HCT116 (cell line): ENCODE data around the gene SCG5. TPM values are rescaled to one million over a fixed set of nuclear protein-coding genes. Genes with fewer than 3 reads are reported as not detected.
"Not testable (repeated sequence)": the region's sequence is repeated elsewhere in the genome, so short reads cannot be mapped to it uniquely, and the experiment has no call there.

Experiments
- ATAC-seq: fragments of 200-7000 bp; cut with Tn5 transposase; 2 replicates; pipeline ENCODE4 v1.9.1; 2020; ENCODE audit warnings: mild to moderate bottlenecking, moderate library complexity
- BruUV-seq: library from RNA; stranded (reverse); fragments of 400-500 nt; replicated peaks from 2 replicates; lab custom pipeline; 2021; lab: Mats Ljungman, UMichigan
- CTCF ChIA-PET: fragments of 300-600 bp; sonication (Branson Sonifier 250); formaldehyde crosslinking; loops from one replicate; lab custom pipeline; 2021; ENCODE audit warnings: antibody characterized with exemption; lab: Charles Lee
- POLR2A ChIA-PET: fragments of 300-600, 350-600 bp; sonication (Branson Sonifier 250); formaldehyde crosslinking; loops from one replicate; lab custom pipeline; 2021; ENCODE audit warnings: antibody characterized with exemption; lab: Charles Lee
- RAD21 ChIA-PET, 2 experiments: fragments of 300-600 bp; sonication (Branson Sonifier 250); formaldehyde crosslinking; loops; one replicate each; lab custom pipeline; 2023; ENCODE audit warnings: low total read pairs in 2 of 2; ENCODE audit not compliant: uncharacterized antibody in 2 of 2, unreplicated experiment in 2 of 2, low non-redundant PET in 1 of 2; lab: Charles Lee
- DNase-seq: peaks from one replicate; pipeline ENCODE4 v3.0.0-alpha.2; 2010; ENCODE audit warnings: low read depth, low spot score
- H2AFZ ChIP-seq: fragments of 200-600 bp; shearing (Covaris generic), sonication (generic); 2 replicates; pipeline ENCODE4 v1.6.1; 2017; ENCODE audit warnings: low read depth, mixed run types, mixed read lengths, antibody characterized with exemption, low read length; ENCODE audit not compliant: poor library complexity, severe bottlenecking
- H3K27ac ChIP-seq: 2 replicates; pipeline ENCODE4 v1.5.1; 2012; ENCODE audit warnings: low read depth, low read length
- H3K27me3 ChIP-seq: fragments of 200-600 bp; sonication (generic); 2 replicates; pipeline ENCODE4 v1.6.1; 2016; ENCODE audit warnings: mixed run types, low read length, mixed read lengths; ENCODE audit not compliant: insufficient read depth
- H3K36me3 ChIP-seq, 2 experiments: fragments of 200-500 bp in 1 of 2; fragments of 200-600 bp in 1 of 2; sonication (Bioruptor generic) in 1 of 2; sonication (generic) in 1 of 2; 2 replicates each; pipeline versions ENCODE4 v1.5.1 to v1.6.1; 2014 to 2016; ENCODE audit warnings: low read length in 2 of 2, inconsistent platforms in 1 of 2, mixed read lengths in 1 of 2, mixed run types in 1 of 2; ENCODE audit not compliant: insufficient read depth in 2 of 2, control insufficient read depth in 1 of 2
- H3K4me1 ChIP-seq, 2 experiments: fragments of 200-600 bp in 1 of 2; sonication (generic) in 1 of 2; 2 replicates each; pipeline versions ENCODE4 v1.5.1 to v1.6.1; 2012 to 2017; ENCODE audit warnings: low read length in 2 of 2, inconsistent platforms in 1 of 2, mild to moderate bottlenecking in 1 of 2, mixed read lengths in 1 of 2, mixed run types in 1 of 2, moderate library complexity in 1 of 2; ENCODE audit not compliant: insufficient read depth in 2 of 2, control insufficient read depth in 1 of 2
- H3K4me2 ChIP-seq: fragments of 200-600 bp; sonication (generic); 2 replicates; pipeline ENCODE4 v1.6.1; 2017; ENCODE audit warnings: mixed run types, low read length, mixed read lengths
- H3K4me3 ChIP-seq, 2 experiments: fragments of 200-600 bp in 1 of 2; sonication (generic) in 1 of 2; replicated peaks in 1 of 2; 2 replicates each; pipeline ENCODE4 v1.5.1; 2011 to 2016; ENCODE audit warnings: low read length in 2 of 2, control low read depth in 1 of 2, low read depth in 1 of 2, mild to moderate bottlenecking in 1 of 2, mixed read lengths in 1 of 2, mixed run types in 1 of 2
- H3K79me2 ChIP-seq: fragments of 200-600 bp; sonication (generic); 2 replicates; pipeline ENCODE4 v1.6.1; 2017; ENCODE audit warnings: mild to moderate bottlenecking, mixed run types, low read length, moderate library complexity, mixed read lengths; ENCODE audit not compliant: insufficient read depth
- H3K9ac ChIP-seq: fragments of 200-600 bp; sonication (generic); 2 replicates; pipeline ENCODE4 v1.6.1; 2016; ENCODE audit warnings: low read length, mixed read lengths
- H3K9me2 ChIP-seq: fragments of 200-600 bp; sonication (generic), shearing (Covaris generic); 2 replicates; pipeline ENCODE4 v1.6.1; 2017; ENCODE audit warnings: mixed run types, mild to moderate bottlenecking, moderate library complexity; ENCODE audit not compliant: insufficient read depth
- H3K9me3 ChIP-seq, 2 experiments: fragments of 200-500 bp in 1 of 2; fragments of 200-600 bp in 1 of 2; sonication (Bioruptor generic) in 1 of 2; sonication (generic) in 1 of 2; 2 replicates each; pipeline ENCODE4 v1.6.1; 2014 to 2017; ENCODE audit warnings: low read length in 2 of 2, mixed read lengths in 2 of 2, inconsistent platforms in 1 of 2, low read depth in 1 of 2, mild to moderate bottlenecking in 1 of 2, mixed run types in 1 of 2, moderate library complexity in 1 of 2; ENCODE audit not compliant: control insufficient read depth in 1 of 2, insufficient read depth in 1 of 2
- H4K20me1 ChIP-seq: fragments of 200-600 bp; sonication (generic), shearing (Covaris generic); 2 replicates; pipeline ENCODE4 v1.6.1; 2017; ENCODE audit warnings: mixed run types, mild to moderate bottlenecking, moderate library complexity; ENCODE audit not compliant: insufficient read depth
- CEBPB ChIP-seq: IDR thresholded peaks from 2 replicates; pipeline ENCODE4 v1.6.1; 2012; ENCODE audit warnings: low read depth
- ELF1 ChIP-seq: IDR thresholded peaks from 2 replicates; pipeline ENCODE4 v1.6.1; 2012; ENCODE audit warnings: low read depth, borderline replicate concordance
- MAX ChIP-seq: IDR thresholded peaks from 2 replicates; pipeline ENCODE4 v1.6.1; 2012
- POLR2A ChIP-seq: IDR thresholded peaks from 2 replicates; pipeline ENCODE4 v1.7.0; 2011; ENCODE audit warnings: borderline replicate concordance; ENCODE audit not compliant: insufficient read depth, insufficient read length; ENCODE audit errors: extremely low read depth
- SP1 ChIP-seq: IDR thresholded peaks from 2 replicates; pipeline ENCODE4 v1.6.1; 2012; ENCODE audit warnings: low read depth
- intact Hi-C: fragments of 100-400 bp; cut with micrococcal nuclease; formaldehyde crosslinking; loops from 2 replicates; pipeline ENCODE4 v1.10.0; 2022
- total RNA-seq: library from RNA; stranded (reverse); gene quantifications from one replicate; pipeline ENCODE4 v1.2.1, GENCODE V29; 2021; ENCODE audit not compliant: unreplicated experiment

Gene SCG5
- total RNA-seq, 1 experiment from 2014 or later: 1.7 TPM

- Histone ChIP-seq H3K4me3 (peak within 1 kb of the TSS; percentile 76), H3K27ac (peak within 1 kb of the TSS; percentile 89), H3K9ac (peak within 1 kb of the TSS; percentile 86)
- CTCF ChIA-PET, H3K27me3 ChIP-seq, H2AFZ ChIP-seq, intact Hi-C loops, H3K36me3 ChIP-seq, BruUV-seq: not testable (repeated sequence)
- peak; percentile 86 for ATAC-seq
- peak; percentile 66 for TF ChIP-seq MAX
- TF ChIP-seq CEBPB: peak; percentile 63
- TF ChIP-seq POLR2A: peak; percentile 44
- peak; percentile 46; the same call in 1 of the 2 replicates for TF ChIP-seq SP1
- TF ChIP-seq ELF1: peak; percentile 22; the same call in 1 of the 2 replicates
- TF ChIP-seq, all 23 proteins: peak for 5; not testable (repeated sequence) for 18
- H3K4me1 ChIP-seq, H3K9me3 ChIP-seq, POLR2A ChIA-PET, RAD21 ChIA-PET, H3K9me2 ChIP-seq, H4K20me1 ChIP-seq: not testable (repeated sequence)
- peak within 1 kb of the TSS; percentile 67 for H3K4me2 ChIP-seq
- peaks cover 50% of the 10 kb centered on the region for H3K79me2 ChIP-seq
- DNase-seq: peak; percentile 92
Measured at GRCh38 chr15:32615051-32615870, 26.2 kb upstream of the SCG5 start, which contains the start of gene ARHGAP11A. TSS of gene ARHGAP11A (plus strand) at chr15:32615504. CDS start at chr15:32616212, 708 bp downstream.

- peak overlapping the region; percentile 67 for H3K4me2 ChIP-seq
- POLR2A ChIA-PET, H3K9me2 ChIP-seq, H3K36me3 ChIP-seq, intact Hi-C loops, H3K4me1 ChIP-seq, DNase-seq, RAD21 ChIA-PET, CTCF ChIA-PET, H3K27me3 ChIP-seq, H2AFZ ChIP-seq, H3K9me3 ChIP-seq, H4K20me1 ChIP-seq: not testable (repeated sequence)
- TSS peak; percentile 77 for BruUV-seq
- peak overlapping the region; percentile 86 for H3K9ac ChIP-seq
- ATAC-seq: peak; percentile 19
- peaks cover 55% of the 10 kb centered on the region for H3K79me2 ChIP-seq
- H3K4me3 ChIP-seq: peak overlapping the region; percentile 76
- H3K27ac ChIP-seq: peak overlapping the region; percentile 89
Measured at GRCh38 chr15:32615871-32616426, 25.6 kb upstream of the SCG5 start.
